ENCODE data around the gene TLCD1.
"Not testable (repeated sequence)": the region's sequence is repeated elsewhere in the genome, so short reads cannot be mapped to it uniquely, and the experiment has no call there.

DNA sequence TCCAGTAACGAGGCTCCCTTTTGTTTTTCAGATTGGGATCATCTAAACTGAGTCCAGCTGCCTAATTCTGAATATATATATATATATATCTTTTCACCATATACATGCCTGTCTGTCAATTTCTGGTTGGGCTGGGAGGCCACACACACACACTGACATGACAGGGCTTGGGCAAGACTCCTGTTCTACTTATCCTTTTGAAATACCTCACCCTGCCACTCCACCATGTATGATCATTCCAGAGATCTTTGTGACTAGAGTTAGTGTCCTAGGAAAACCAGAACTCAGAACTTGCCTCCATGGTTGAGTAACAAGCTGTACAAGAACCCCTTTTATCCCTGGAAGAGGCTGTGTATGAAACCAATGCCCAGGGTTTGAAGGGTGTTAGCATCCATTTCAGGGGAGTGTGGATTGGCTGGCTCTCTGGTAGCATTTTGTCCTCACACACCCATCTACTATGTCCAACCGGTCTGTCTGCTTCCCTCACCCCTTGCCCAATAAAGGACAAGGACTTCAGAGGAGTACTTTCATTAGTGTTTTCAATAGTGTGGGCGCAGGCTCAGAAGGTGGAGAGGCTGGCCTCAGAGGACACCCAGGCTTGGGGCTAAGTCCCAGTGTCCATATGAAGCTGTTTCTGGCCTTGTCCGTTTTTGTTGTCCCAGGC lies 2.1 kb downstream of the TLCD1 start:
- not testable (repeated sequence) for TF ChIP-seq POLR2A (IDR thresholded peaks at IDR 0.05; ENCODE audit: low read length); RCOR1 (IDR thresholded peaks at IDR 0.05; ENCODE audit: low read depth, low read length); RFX5 (IDR thresholded peaks at IDR 0.05); MAX (IDR thresholded peaks at IDR 0.05); NR3C1 (IDR thresholded peaks at IDR 0.05); EHF (CRISPR knock-in tag; IDR thresholded peaks at IDR 0.05); KDM1A (IDR thresholded peaks at IDR 0.05; ENCODE audit: low read depth); EP300 (IDR thresholded peaks at IDR 0.05); CBX2 (IDR thresholded peaks at IDR 0.05; ENCODE audit: borderline replicate concordance, low read depth)
- TF ChIP-seq, protein P1, sequence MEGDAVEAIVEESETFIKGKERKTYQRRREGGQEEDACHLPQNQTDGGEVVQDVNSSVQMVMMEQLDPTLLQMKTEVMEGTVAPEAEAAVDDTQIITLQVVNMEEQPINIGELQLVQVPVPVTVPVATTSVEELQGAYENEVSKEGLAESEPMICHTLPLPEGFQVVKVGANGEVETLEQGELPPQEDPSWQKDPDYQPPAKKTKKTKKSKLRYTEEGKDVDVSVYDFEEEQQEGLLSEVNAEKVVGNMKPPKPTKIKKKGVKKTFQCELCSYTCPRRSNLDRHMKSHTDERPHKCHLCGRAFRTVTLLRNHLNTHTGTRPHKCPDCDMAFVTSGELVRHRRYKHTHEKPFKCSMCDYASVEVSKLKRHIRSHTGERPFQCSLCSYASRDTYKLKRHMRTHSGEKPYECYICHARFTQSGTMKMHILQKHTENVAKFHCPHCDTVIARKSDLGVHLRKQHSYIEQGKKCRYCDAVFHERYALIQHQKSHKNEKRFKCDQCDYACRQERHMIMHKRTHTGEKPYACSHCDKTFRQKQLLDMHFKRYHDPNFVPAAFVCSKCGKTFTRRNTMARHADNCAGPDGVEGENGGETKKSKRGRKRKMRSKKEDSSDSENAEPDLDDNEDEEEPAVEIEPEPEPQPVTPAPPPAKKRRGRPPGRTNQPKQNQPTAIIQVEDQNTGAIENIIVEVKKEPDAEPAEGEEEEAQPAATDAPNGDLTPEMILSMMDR (IDR thresholded peaks at IDR 0.05), result not testable (repeated sequence)
- 0 out of 5 replicates have a peak, but pooled peaks of 1 of the 2 experiments have one; percentile 23 for TF ChIP-seq JUN (IDR thresholded peaks at IDR 0.05)
